C4-2B (cell line): ENCODE results near the gene ANXA4.

Experiments
- CTCF ChIP-seq: fragments of 450-650 bp; conservative IDR thresholded peaks from 2 replicates; pipeline ENCODE4 v1.5.1; 2017; ENCODE audit warnings: mild to moderate bottlenecking
- ZFX ChIP-seq: fragments of 450-650 bp; IDR thresholded peaks from 2 replicates; pipeline ENCODE4 v1.6.1; 2017

- TF ChIP-seq CTCF, result no peak
- TF ChIP-seq ZFX, result no peak
These were observed 46.8 kb upstream of the ANXA4 start for GRCh38 chr2:69694894-69695849.
